Hematopoietic multipotent progenitor cell treated with erythropoietin and hydrocortisone succinate and interleukin-3 and kit ligand, for 15 days (in vitro differentiated cells): ENCODE data around the gene CALD1.

Experiments
- DNase-seq: peaks from one replicate; pipeline ENCODE4 v3.0.0-alpha.2; 2015; ENCODE audit warnings: low spot score

The CALD1 gene

GRCh38 chr7:134859783-134860182, 80.3 kb downstream of the CALD1 start:
- no peak for DNase-seq

- DNase-seq, result no peak
These were observed 85.8 kb downstream of the CALD1 start for GRCh38 chr7:134865001-134865845.

GRCh38 chr7:134866617-134867016, 87.2 kb downstream of the CALD1 start:
- DNase-seq, result no peak

- DNase-seq, result no peak
These were observed 90.7 kb downstream of the CALD1 start for GRCh38 chr7:134870156-134870555.

- no peak for DNase-seq
These were observed 91.3 kb downstream of the CALD1 start for GRCh38 chr7:134870781-134871180.

- DNase-seq, result no peak
These were observed 93.8 kb downstream of the CALD1 start for GRCh38 chr7:134873253-134873652.

GRCh38 chr7:134874407-134874806, 95.0 kb downstream of the CALD1 start:
- no peak for DNase-seq

GRCh38 chr7:134875867-134876266, 96.4 kb downstream of the CALD1 start:
- no peak for DNase-seq

GRCh38 chr7:134878746-134879357, 99.4 kb downstream of the CALD1 start:
- DNase-seq, result no peak

GRCh38 chr7:134879815-134880475, 100.5 kb downstream of the CALD1 start:
- no peak for DNase-seq

- no peak for DNase-seq
These were observed 103.0 kb downstream of the CALD1 start for GRCh38 chr7:134882481-134882880.

- no peak for DNase-seq
These were observed 106.5 kb downstream of the CALD1 start for GRCh38 chr7:134885967-134886352.

GRCh38 chr7:134886353-134887057, 107.1 kb downstream of the CALD1 start:
- no peak for DNase-seq

- DNase-seq, result no peak
These were observed 108.1 kb downstream of the CALD1 start for GRCh38 chr7:134887523-134887922.

GRCh38 chr7:134888141-134888740, 108.8 kb downstream of the CALD1 start:
- DNase-seq, result no peak

- no peak for DNase-seq
These were observed 111.1 kb downstream of the CALD1 start for GRCh38 chr7:134890246-134891240.

GRCh38 chr7:134891262-134891695, 111.8 kb downstream of the CALD1 start:
- DNase-seq, result no peak

GRCh38 chr7:134891696-134892678, 112.6 kb downstream of the CALD1 start:
- DNase-seq, result no peak

- DNase-seq, result no peak
These were observed 113.5 kb downstream of the CALD1 start for GRCh38 chr7:134892963-134893362.
